HepG2 (cell line): Measurements from ENCODE around the gene CEP250. TPM values are rescaled to one million over a fixed set of nuclear protein-coding genes. Genes with fewer than 3 reads are reported as not detected.

Source experiments
- ARHGAP35 ChIP-seq: sonication (generic); formaldehyde crosslinking; IDR thresholded peaks from 2 replicates; pipeline ENCODE4 v1.9.0; 2022; ENCODE audit warnings: mild to moderate bottlenecking, inconsistent platforms, moderate library complexity, missing genetic modification reagents, borderline replicate concordance
- ARNT ChIP-seq: fragments of 450-650 bp; IDR thresholded peaks from 2 replicates; pipeline ENCODE4 v1.6.1; 2017
- ATF7-NPFF ChIP-seq: sonication (generic); formaldehyde crosslinking; IDR thresholded peaks from 2 replicates; pipeline ENCODE4 v1.8.1; 2023; ENCODE audit warnings: mild to moderate bottlenecking, low read depth, missing genetic modification reagents, moderate library complexity
- BRCA1 ChIP-seq: sonication (generic); formaldehyde crosslinking; IDR thresholded peaks from 2 replicates; pipeline ENCODE4 v1.4.0; 2020; ENCODE audit warnings: missing genetic modification reagents
- CCAR2 ChIP-seq: fragments of 200-400 bp; formaldehyde crosslinking; optimal IDR thresholded peaks from 2 replicates; pipeline ENCODE3; 2018; ENCODE audit warnings: low read depth, mild to moderate bottlenecking, low read length, moderate library complexity
- CHD2 ChIP-seq: IDR thresholded peaks from 2 replicates; pipeline ENCODE4 v1.6.1; 2011; ENCODE audit warnings: low read depth, low read length, improper control_type of control experiment
- FOXA1 ChIP-seq, 2 experiments: fragments of 450-650 bp in 1 of 2; sonication (generic) in 1 of 2; formaldehyde crosslinking in 1 of 2; IDR thresholded peaks; 2 replicates each; pipeline versions ENCODE4 v1.4.0 to v1.6.1; 2016 to 2020; ENCODE audit warnings: missing genetic modification reagents in 1 of 2
- GABPA ChIP-seq, 2 experiments: IDR thresholded peaks; 2 replicates each; pipeline ENCODE4 v1.6.1; 2011 to 2016; ENCODE audit warnings: low read depth in 2 of 2, low read length in 1 of 2, missing biosample characterization in 1 of 2, missing genetic modification characterization in 1 of 2
- GTF2F1 ChIP-seq: fragments of 150-350 bp; IDR thresholded peaks from 2 replicates; pipeline ENCODE4 v1.6.1; 2014; ENCODE audit warnings: low read length
- HMG20B ChIP-seq: conservative IDR thresholded peaks from 2 replicates; pipeline ENCODE4 v1.6.1; 2016; ENCODE audit warnings: missing genetic modification reagents, missing compliant biosample characterization
- KDM1A ChIP-seq: IDR thresholded peaks from 2 replicates; pipeline ENCODE4 v1.6.1; 2016; ENCODE audit warnings: missing compliant biosample characterization
- MEIS2 ChIP-seq: sonication (generic); formaldehyde crosslinking; IDR thresholded peaks from 2 replicates; pipeline ENCODE4 v1.9.0; 2021; ENCODE audit warnings: mild to moderate bottlenecking, missing genetic modification reagents
- NRL ChIP-seq: sonication (generic); formaldehyde crosslinking; IDR thresholded peaks from 2 replicates; pipeline ENCODE4 v1.5.0; 2020; ENCODE audit warnings: missing genetic modification reagents, mild to moderate bottlenecking, moderate library complexity, borderline replicate concordance
- PLRG1 ChIP-seq: fragments of 450-650 bp; conservative IDR thresholded peaks from 2 replicates; pipeline ENCODE4 v1.6.1; 2016
- RARG ChIP-seq: sonication (generic); formaldehyde crosslinking; IDR thresholded peaks from 2 replicates; pipeline ENCODE4 v1.4.0; 2020; ENCODE audit warnings: low read depth, mild to moderate bottlenecking, missing genetic modification reagents
- SETDB1 ChIP-seq: sonication (generic); formaldehyde crosslinking; IDR thresholded peaks from 2 replicates; pipeline ENCODE4 v1.5.1; 2020; ENCODE audit warnings: missing genetic modification reagents, mild to moderate bottlenecking, borderline replicate concordance
- SIX4 ChIP-seq: sonication (generic); formaldehyde crosslinking; IDR thresholded peaks from 2 replicates; pipeline ENCODE4 v1.4.0; 2020; ENCODE audit warnings: missing genetic modification reagents
- SMAD3 ChIP-seq: sonication (generic); formaldehyde crosslinking; IDR thresholded peaks from 2 replicates; pipeline ENCODE4 v1.4.0; 2020; ENCODE audit warnings: missing genetic modification reagents
- TRIM24 ChIP-seq: sonication (generic); formaldehyde crosslinking; IDR thresholded peaks from 2 replicates; pipeline ENCODE4 v1.8.0; 2022; ENCODE audit warnings: mild to moderate bottlenecking, missing genetic modification reagents
- ZFP37 ChIP-seq: sonication (generic); formaldehyde crosslinking; IDR thresholded peaks from 2 replicates; pipeline ENCODE4 v1.4.0; 2020; ENCODE audit warnings: missing genetic modification reagents, borderline replicate concordance
- ZNF616 ChIP-seq: sonication (generic); formaldehyde crosslinking; IDR thresholded peaks from 2 replicates; pipeline ENCODE4 v1.5.0; 2020; ENCODE audit warnings: low read depth, mild to moderate bottlenecking, missing genetic modification reagents
- ZNF782 ChIP-seq: sonication (generic); formaldehyde crosslinking; IDR thresholded peaks from 2 replicates; pipeline ENCODE4 v1.4.0; 2020; ENCODE audit warnings: missing genetic modification reagents, mild to moderate bottlenecking, borderline replicate concordance
- polyA plus RNA-seq, 8 experiments: library from polyadenylated mRNA; depleted of rRNA in 3 of 8; stranded (reverse) in 7 of 8; unstranded in 1 of 8; fragments of >200 nt; fragmentation: Illumina TruSeq in 4 of 8; extraction: Trizol in 4 of 8; gene quantifications; 2 replicates each; pipeline versions ENCODE4 v1.2.1 to v1.2.3, GENCODE V29; 2011 to 2016; ENCODE audit warnings: low read depth in 4 of 8, missing spikeins in 1 of 8, mixed read lengths in 1 of 8; ENCODE audit not compliant: insufficient read depth in 1 of 8
- total RNA-seq, 5 experiments: library from RNA; depleted of rRNA; stranded (reverse); fragments of >200 nt; fragmentation: Illumina TruSeq; extraction: Trizol; gene quantifications; 2 replicates each; pipeline ENCODE4 v1.2.3, GENCODE V29; 2016; ENCODE audit warnings: low read depth in 1 of 5
- TF ChIP-seq, protein P1 (sequence below): sonication (generic); formaldehyde crosslinking; IDR thresholded peaks from 2 replicates; pipeline ENCODE4 v1.8.1; 2022; ENCODE audit warnings: low read depth, mild to moderate bottlenecking, missing genetic modification reagents
- TF ChIP-seq, protein P2 (sequence below): sonication (generic); formaldehyde crosslinking; IDR thresholded peaks from 2 replicates; pipeline ENCODE4 v1.4.0; 2020; ENCODE audit warnings: missing genetic modification reagents, borderline replicate concordance

The CEP250 gene
- total and polyA plus RNA-seq, 2 of the 13 experiments (the other 11 are each of a cell fraction or from before 2014, with no cell fraction given) = 28.8 to 55.3 TPM

DNA sequence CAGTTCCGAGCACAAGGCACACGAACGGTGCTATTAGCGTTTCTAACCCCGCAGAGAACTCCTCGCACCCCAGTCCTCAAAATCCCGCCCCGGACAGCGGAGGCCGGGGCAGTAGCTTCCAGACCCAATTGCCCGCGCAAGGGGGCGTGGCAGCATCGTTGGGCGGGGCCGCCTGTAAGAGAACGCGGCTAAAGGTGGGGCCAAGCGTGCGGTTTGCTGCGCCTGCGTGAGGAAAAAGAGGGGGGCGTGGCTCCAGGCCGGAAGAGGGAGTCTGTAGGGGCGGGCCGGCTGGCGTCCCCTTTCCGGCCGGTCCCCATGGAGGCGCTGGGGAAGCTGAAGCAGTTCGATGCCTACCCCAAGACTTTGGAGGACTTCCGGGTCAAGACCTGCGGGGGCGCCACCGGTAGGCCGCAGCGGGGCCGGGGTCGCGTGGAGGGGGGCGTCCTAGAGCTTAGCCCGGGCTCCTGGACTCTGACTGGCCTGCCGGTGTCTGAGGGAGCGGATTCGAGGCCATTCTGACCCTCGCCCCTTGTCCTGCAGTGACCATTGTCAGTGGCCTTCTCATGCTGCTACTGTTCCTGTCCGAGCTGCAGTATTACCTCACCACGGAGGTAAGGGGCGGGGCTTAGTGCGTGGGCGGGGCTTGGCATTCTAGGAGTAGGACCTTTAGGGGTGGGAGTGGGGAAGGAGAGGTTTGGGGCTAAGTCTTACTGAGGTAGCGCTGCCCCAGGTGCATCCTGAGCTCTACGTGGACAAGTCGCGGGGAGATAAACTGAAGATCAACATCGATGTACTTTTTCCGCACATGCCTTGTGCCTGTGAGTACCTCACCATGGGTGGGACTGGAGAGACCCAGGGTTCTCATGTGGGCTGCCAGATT is 86.6 kb downstream of the CEP250 start, which contains the start of gene ERGIC3 (continued):
- no peak; the same call in 1 of the 2 replicates for TF ChIP-seq GTF2F1
- no peak for TF ChIP-seq PLRG1
- TF ChIP-seq SIX4 (CRISPR knock-in tag) = peak; percentile 76
- TF ChIP-seq GABPA (IDR thresholded peaks at IDR 0.05; ENCODE audit: low read depth, low read length) = peak; percentile 95
- peak; percentile 98 for TF ChIP-seq GABPA (CRISPR knock-in tag; IDR thresholded peaks at IDR 0.05; ENCODE audit: low read depth)
- TF ChIP-seq ARHGAP35 = no peak; the same call in none of the 2 replicates
- no peak for TF ChIP-seq FOXA1 (IDR thresholded peaks at IDR 0.05)
- no peak; the same call in 1 of the 2 replicates for TF ChIP-seq FOXA1 (CRISPR knock-in tag; IDR thresholded peaks at IDR 0.05)
- no peak for TF ChIP-seq KDM1A
- TF ChIP-seq HMG20B (CRISPR knock-in tag) = no peak; the same call in 1 of the 2 replicates
- TF ChIP-seq SETDB1 (CRISPR knock-in tag) = no peak
- TF ChIP-seq TRIM24 (CRISPR knock-in tag) = no peak
- TF ChIP-seq RARG = no peak
- no peak; the same call in 1 of the 2 replicates for TF ChIP-seq ZFP37 (CRISPR knock-in tag)
- no peak for TF ChIP-seq ARNT
- no peak; the same call in 1 of the 2 replicates for TF ChIP-seq ZNF782 (CRISPR knock-in tag)
- TF ChIP-seq, protein P1, sequence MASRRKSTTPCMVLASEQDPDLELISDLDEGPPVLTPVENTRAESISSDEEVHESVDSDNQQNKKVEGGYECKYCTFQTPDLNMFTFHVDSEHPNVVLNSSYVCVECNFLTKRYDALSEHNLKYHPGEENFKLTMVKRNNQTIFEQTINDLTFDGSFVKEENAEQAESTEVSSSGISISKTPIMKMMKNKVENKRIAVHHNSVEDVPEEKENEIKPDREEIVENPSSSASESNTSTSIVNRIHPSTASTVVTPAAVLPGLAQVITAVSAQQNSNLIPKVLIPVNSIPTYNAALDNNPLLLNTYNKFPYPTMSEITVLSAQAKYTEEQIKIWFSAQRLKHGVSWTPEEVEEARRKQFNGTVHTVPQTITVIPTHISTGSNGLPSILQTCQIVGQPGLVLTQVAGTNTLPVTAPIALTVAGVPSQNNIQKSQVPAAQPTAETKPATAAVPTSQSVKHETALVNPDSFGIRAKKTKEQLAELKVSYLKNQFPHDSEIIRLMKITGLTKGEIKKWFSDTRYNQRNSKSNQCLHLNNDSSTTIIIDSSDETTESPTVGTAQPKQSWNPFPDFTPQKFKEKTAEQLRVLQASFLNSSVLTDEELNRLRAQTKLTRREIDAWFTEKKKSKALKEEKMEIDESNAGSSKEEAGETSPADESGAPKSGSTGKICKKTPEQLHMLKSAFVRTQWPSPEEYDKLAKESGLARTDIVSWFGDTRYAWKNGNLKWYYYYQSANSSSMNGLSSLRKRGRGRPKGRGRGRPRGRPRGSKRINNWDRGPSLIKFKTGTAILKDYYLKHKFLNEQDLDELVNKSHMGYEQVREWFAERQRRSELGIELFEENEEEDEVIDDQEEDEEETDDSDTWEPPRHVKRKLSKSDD (CRISPR knock-in tag) = peak; percentile 32; the same call in 1 of the 2 replicates
- no peak for TF ChIP-seq MEIS2 (CRISPR knock-in tag)
- TF ChIP-seq BRCA1 (CRISPR knock-in tag) = no peak
- TF ChIP-seq CCAR2 = no peak
- TF ChIP-seq CHD2 = peak; percentile 46
- peak; percentile 87; the same call in 1 of the 2 replicates for TF ChIP-seq ATF7-NPFF (CRISPR knock-in tag)
- TF ChIP-seq NRL = peak; percentile 96
- TF ChIP-seq, protein P2, sequence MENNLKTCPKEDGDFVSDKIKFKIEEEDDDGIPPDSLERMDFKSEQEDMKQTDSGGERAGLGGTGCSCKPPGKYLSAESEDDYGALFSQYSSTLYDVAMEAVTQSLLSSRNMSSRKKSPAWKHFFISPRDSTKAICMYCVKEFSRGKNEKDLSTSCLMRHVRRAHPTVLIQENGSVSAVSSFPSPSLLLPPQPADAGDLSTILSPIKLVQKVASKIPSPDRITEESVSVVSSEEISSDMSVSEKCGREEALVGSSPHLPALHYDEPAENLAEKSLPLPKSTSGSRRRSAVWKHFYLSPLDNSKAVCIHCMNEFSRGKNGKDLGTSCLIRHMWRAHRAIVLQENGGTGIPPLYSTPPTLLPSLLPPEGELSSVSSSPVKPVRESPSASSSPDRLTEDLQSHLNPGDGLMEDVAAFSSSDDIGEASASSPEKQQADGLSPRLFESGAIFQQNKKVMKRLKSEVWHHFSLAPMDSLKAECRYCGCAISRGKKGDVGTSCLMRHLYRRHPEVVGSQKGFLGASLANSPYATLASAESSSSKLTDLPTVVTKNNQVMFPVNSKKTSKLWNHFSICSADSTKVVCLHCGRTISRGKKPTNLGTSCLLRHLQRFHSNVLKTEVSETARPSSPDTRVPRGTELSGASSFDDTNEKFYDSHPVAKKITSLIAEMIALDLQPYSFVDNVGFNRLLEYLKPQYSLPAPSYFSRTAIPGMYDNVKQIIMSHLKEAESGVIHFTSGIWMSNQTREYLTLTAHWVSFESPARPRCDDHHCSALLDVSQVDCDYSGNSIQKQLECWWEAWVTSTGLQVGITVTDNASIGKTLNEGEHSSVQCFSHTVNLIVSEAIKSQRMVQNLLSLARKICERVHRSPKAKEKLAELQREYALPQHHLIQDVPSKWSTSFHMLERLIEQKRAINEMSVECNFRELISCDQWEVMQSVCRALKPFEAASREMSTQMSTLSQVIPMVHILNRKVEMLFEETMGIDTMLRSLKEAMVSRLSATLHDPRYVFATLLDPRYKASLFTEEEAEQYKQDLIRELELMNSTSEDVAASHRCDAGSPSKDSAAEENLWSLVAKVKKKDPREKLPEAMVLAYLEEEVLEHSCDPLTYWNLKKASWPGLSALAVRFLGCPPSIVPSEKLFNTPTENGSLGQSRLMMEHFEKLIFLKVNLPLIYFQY (CRISPR knock-in tag) = peak; percentile 86; the same call in 1 of the 2 replicates
- no peak; the same call in 1 of the 2 replicates for TF ChIP-seq SMAD3 (CRISPR knock-in tag)
- no peak for TF ChIP-seq ZNF616 (CRISPR knock-in tag)
